HG03439 (cell line): ENCODE measurements around the gene LIMS2.

Experiments
- ATAC-seq: cut with Tn5 transposase; IDR thresholded peaks from one replicate; pipeline ENCODE4 v1.9.1; 2021; ENCODE audit warnings: mild to moderate bottlenecking, moderate library complexity; ENCODE audit not compliant: unreplicated experiment

LIMS2 gene

GRCh38 chr2:127635380-127636237 lies 39.7 kb downstream of the LIMS2 start:
- no peak for ATAC-seq

- ATAC-seq = no peak
These were observed 40.5 kb downstream of the LIMS2 start for GRCh38 chr2:127634626-127635379.

DNA sequence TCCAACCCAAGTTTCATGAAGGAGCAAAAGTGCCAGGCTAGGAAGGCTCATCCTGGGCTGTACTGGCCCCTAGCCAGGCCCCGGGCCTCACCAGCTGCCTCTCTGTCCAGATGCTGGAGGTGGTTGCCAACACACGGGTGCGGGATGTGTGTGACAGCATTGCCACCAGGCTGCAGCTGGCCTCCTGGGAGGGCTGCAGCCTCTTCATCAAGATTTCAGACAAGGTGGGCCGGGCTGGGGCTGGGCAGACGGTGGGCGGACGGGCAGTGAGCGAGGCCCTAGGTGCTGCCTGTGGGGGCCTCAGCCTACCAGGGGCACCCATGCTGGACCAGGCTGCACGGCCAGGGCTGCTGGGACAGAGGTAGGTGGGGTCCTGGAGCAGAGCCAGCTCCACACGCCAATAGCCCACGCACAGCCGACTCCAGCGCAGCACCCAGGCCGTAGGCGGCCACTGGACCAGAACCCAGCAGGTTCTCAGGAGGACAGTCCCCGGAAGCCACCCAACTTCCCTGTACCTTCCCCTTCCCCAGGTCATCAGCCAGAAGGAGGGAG lies 41.2 kb downstream of the LIMS2 start:
- no peak for ATAC-seq

DNA sequence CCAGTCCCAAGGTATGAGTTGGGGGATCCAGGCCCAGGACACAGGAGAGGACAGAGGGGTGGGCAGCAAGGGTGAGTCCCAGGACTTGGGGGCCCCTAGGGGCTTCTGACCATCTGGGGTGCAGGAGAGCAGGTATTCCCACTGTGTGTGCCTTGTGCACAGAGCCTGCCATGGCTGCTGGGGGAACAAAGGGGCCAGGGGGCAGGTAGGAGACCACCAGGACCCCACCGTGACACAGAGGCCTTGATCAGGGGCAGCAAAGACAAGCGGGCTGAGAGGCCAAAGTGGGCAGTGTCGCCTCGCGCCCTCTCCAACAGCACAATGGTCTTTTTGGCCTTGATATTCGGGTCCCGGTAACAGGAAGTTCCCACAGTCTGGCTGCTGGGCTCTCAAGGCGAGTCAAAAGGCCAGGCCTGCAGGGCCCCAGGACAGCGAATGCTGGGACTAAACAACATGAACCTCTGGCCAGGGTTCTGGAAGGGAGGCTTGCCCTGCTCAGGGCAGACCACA lies 41.7 kb downstream of the LIMS2 start:
- no peak for ATAC-seq

DNA sequence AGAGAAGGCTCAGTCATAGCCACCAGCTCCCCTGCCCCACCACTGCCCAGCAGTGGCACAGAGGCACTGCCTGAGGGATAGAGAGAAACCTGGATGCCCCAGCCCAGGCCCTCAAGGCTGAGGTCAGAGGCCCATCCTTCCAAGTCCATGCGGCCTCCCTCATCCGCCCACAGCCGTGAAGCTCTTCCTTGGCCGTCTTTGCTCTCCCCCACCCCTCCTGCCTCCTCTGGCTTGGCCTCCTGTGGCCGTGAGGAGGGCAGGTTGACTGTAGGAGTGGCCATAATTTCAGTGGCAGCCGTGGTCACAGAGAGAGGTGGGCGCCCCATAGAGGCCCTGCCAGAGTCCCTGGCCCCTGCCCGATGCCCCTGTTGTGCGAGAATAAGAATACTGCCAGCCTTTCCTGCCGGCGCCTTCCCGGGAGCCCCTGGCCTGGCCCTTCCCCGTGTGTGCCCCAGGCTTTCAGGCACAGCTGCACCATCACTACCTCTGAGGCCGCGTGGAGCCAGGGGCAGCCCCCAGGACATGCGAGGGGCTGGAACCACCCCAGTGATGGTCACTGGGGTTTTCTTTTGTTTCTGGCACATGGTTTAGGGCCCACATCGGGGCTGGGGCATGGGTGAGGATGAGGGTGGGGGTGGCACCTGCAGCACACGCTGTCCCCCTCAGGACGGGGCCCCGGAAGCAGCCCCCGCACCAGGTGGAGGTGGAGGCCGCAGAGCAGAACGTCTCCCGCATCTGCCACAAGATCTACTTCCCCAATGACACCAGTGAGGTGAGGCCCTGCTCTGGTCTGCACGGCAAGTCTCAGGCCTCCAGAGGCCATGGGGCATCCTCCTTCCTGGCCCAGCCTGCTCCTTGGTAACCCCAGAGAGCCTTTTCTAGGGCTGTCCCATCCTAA lies 42.5 kb downstream of the LIMS2 start:
- no peak for ATAC-seq

GRCh38 chr2:127631997-127632581 lies 43.2 kb downstream of the LIMS2 start:
- no peak for ATAC-seq

DNA sequence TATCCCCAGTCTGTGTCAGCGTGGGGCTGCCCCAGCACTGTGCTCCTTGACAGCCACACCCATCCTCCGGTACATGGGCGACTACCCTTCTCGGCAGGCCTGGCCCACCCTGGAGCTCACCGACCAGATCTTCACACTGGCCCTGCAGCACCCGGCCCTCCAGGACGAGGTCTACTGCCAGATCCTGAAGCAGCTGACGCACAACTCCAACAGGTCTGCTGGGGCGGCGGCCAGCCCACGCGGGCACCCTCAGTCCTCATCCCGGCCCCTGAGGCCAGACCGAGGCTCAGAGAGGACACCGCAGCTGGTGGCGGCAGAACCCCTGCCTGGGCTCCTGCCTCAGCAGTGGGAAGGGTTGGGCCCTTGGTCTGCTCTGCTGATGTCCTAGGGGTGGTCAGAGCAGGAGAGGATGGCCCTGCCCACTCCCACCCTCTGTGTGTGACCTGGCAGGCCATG lies 43.8 kb downstream of the LIMS2 start:
- ATAC-seq = no peak

DNA sequence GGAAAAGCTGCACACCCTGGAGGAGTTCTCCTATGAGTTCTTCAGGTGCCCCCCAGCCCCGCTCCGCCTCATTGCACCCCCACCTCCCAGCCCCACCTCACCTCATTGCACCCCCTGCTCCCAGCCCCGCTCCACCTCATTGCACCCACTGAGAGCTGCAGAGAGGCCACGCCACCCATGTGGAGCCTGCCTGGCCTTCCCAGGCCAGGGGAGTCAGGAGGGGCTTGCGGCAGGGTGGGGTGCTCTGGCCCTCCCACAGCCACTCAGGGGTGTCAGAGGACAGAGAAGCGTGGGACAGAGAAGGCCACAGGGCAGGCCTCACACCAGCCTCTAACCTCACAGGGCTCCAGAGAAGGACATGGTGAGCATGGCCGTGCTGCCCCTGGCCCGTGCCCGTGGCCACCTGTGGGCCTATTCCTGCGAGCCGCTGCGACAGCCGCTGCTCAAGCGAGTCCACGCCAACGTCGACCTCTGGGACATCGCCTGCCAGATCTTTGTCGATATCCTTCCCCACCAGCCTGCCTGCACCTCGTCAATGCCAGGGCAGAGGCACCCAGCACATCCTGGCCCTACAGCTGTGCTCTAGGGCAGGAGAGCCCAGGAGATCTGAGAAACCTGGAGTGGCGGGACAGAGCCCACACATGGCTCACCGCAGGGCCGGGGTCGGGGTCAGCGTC lies 44.3 kb downstream of the LIMS2 start:
- ATAC-seq = no peak

DNA sequence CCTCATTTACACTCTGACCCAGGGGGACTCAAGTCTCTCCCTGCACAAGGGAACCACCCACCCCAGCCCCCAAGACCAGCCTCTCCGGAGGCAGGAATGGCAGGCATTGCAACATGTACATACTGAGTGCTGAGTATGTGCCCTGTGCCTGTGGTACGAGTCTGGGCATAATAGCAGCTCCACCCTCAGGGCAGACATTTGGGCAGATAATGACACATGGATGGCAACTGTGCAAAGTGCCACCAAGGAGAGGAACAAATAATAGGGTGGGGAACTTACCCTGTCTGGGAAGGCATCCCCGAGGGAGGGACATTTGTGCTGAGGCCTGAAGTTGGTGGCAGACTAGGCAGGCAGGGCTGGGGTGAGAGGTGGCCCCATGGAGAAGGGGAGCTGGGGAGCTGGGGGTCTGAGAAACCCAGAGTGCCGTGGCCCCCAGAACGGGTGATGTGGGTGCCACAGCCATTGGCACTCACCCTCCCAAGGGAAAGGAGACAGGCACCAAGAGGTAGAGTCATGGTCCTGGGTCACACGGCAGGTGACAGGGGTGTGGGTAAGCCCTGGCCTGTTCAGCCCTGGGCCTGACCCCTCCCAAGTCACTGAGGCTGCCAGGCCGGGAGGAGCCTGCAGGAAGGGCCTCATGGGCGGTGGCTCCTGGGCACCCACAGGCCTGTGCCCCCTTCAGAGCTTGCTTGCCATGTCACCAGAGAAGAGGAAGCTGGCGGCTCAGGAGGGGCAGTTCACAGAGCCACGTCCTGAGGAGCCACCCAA lies 45.0 kb downstream of the LIMS2 start:
- ATAC-seq = no peak

- no peak for ATAC-seq
These were observed 45.7 kb downstream of the LIMS2 start for GRCh38 chr2:127629637-127630036.

GRCh38 chr2:127628767-127629614 lies 46.3 kb downstream of the LIMS2 start:
- ATAC-seq = no peak

DNA sequence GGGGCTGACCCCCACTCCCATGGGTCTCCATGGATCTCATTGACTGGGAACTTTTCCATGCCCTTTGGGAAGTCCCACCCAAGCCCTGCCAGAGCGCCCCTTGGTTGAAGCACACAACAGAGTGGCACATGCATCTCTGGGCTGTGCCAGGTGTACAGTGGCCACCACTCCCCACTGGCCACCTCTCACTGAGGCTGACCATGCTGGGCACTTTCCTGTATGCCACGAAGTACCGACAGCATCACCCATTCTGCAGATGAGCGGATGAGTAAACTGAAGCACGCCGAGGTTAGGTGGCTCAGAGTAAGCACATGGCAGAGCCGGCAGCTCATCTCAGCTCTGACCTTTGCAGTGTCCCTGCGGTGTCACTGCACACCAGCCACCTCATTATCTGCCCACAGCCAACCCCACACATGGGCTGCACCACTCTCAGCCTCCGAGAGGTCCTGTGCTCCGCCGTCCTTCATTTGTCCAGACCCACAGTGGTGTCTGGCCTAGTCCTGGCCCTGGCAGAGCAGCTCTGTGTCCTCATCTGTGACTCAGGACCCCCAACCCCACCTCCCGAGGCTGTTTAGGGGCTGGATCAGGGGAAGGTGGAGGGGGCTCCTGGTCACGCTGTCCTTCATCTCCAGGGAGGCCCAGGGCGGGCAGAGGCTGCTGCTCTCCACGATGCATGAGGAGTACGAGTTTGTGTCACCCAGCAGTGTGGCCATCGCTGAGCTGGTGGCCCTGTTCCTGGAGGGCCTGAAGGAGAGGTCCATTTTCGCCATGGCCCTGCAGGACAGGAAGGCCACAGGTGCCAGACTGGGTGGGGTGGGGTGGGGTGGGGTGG lies 47.4 kb downstream of the LIMS2 start:
- no peak for ATAC-seq

GRCh38 chr2:127626917-127627739 lies 48.2 kb downstream of the LIMS2 start:
- no peak for ATAC-seq

GRCh38 chr2:127626175-127626574 lies 49.2 kb downstream of the LIMS2 start:
- ATAC-seq = no peak

GRCh38 chr2:127625572-127625951 lies 49.8 kb downstream of the LIMS2 start:
- ATAC-seq = no peak
